Measurements from ENCODE around the gene C18orf63.

GRCh38 chr18:74284191-74284979 is 31.3 kb upstream of the C18orf63 start:
- TF ChIP-seq YY1 (IDR thresholded peaks at IDR 0.05; ENCODE audit: insufficient read depth, insufficient read length) = no peak
- TF ChIP-seq ZNF274 (IDR thresholded peaks at IDR 0.05; ENCODE audit: low read depth, low read length) = no peak
